GM12878 (cell line): Measurements from ENCODE around the gene DCC. TPM values are rescaled to one million over a fixed set of nuclear protein-coding genes. Genes with fewer than 3 reads are reported as not detected.

Source experiments
- ATAC-seq: fragments of 200-7000 bp; cut with Tn5 transposase; 3 replicates; pipeline ENCODE4 v1.9.1; 2020; ENCODE audit warnings: mild to moderate bottlenecking, moderate library complexity
- BruUV-seq: library from RNA; stranded (reverse); fragments of 400-500 nt; replicated peaks from 2 replicates; lab custom pipeline; 2021; lab: Mats Ljungman, UMichigan
- CTCF ChIA-PET: fragments of 300-600 bp; sonication (Branson Sonifier 250); formaldehyde crosslinking; extraction: SDS; loops from one replicate; lab custom pipeline; 2021; ENCODE audit warnings: inconsistent platforms; lab: Yijun Ruan, JAX
- POLR2A ChIA-PET: fragments of 350-600 bp; formaldehyde crosslinking; extraction: SDS; loops from one replicate; lab custom pipeline; 2021; ENCODE audit warnings: inconsistent platforms; lab: Charles Lee
- RAD21 ChIA-PET: fragments of 300-600 bp; sonication (Branson Sonifier 250); formaldehyde crosslinking; loops from one replicate; lab custom pipeline; 2023; ENCODE audit warnings: antibody characterized with exemption; ENCODE audit not compliant: unreplicated experiment; lab: Charles Lee
- SMC1A ChIA-PET: fragments of 300-600 bp; sonication (Branson Sonifier 250); formaldehyde crosslinking; loops from one replicate; lab custom pipeline; 2023; ENCODE audit not compliant: unreplicated experiment, uncharacterized antibody; lab: Charles Lee
- DNase-seq: peaks from one replicate; pipeline ENCODE4 v3.0.0-alpha.2; 2011; ENCODE audit warnings: low read depth, low spot score
- FAIRE-seq: peaks from 3 replicates; lab custom pipeline; 2011; peaks lifted over from hg19 to GRCh38; lab: Jason Lieb, UNC
- H2AFZ ChIP-seq: 2 replicates; pipeline ENCODE4 v1.6.0; 2011; ENCODE audit warnings: low read depth, low read length, control low read depth; ENCODE audit not compliant: control insufficient read depth
- H3K27ac ChIP-seq: 2 replicates; pipeline ENCODE4 v1.5.1; 2011; ENCODE audit warnings: control low read depth; ENCODE audit not compliant: control insufficient read depth, insufficient read depth
- H3K27me3 ChIP-seq, 2 experiments: replicated peaks in 1 of 2; 2 replicates each; pipeline versions ENCODE4 v1.6.0 to v1.6.1; 2011; ENCODE audit warnings: low read length in 1 of 2; ENCODE audit not compliant: control insufficient read depth in 2 of 2, insufficient read depth in 2 of 2
- H3K36me3 ChIP-seq, 2 experiments: 2 replicates each; pipeline ENCODE4 v1.5.1; 2011; ENCODE audit warnings: low read length in 1 of 2; ENCODE audit not compliant: control insufficient read depth in 2 of 2, insufficient read depth in 2 of 2
- H3K4me1 ChIP-seq: 2 replicates; pipeline ENCODE4 v1.6.1; 2011; ENCODE audit warnings: mild to moderate bottlenecking, low read length, moderate library complexity, mixed read lengths; ENCODE audit not compliant: control insufficient read depth, insufficient read depth
- H3K4me2 ChIP-seq: 2 replicates; pipeline ENCODE4 v1.6.0; 2011; ENCODE audit warnings: control low read depth; ENCODE audit not compliant: control insufficient read depth, insufficient read depth
- H3K4me3 ChIP-seq: fragments of 200-600 bp; sonication (generic); 2 replicates; pipeline ENCODE4 v1.5.1; 2016
- H3K79me2 ChIP-seq: 2 replicates; pipeline ENCODE4 v1.6.0; 2011; ENCODE audit warnings: low read length; ENCODE audit not compliant: control insufficient read depth, insufficient read depth
- H3K9ac ChIP-seq: 2 replicates; pipeline ENCODE4 v1.8.0; 2011; ENCODE audit warnings: low read length, control low read depth, mixed read lengths; ENCODE audit not compliant: control insufficient read depth, insufficient read depth
- H3K9me3 ChIP-seq: replicated peaks from 3 replicates; pipeline ENCODE4 v1.5.1; 2011; ENCODE audit warnings: mild to moderate bottlenecking, low read length; ENCODE audit not compliant: control insufficient read depth, insufficient read depth
- H4K20me1 ChIP-seq: 2 replicates; pipeline ENCODE4 v1.6.0; 2011; ENCODE audit not compliant: control insufficient read depth, insufficient read depth
- BRCA1 ChIP-seq: IDR thresholded peaks from 2 replicates; pipeline ENCODE4 v1.6.1; 2011; ENCODE audit warnings: low read depth, low read length, improper control_type of control experiment
- EED ChIP-seq: sonication (generic); IDR thresholded peaks from 2 replicates; pipeline ENCODE4 v1.6.1; 2016; ENCODE audit warnings: antibody characterized with exemption, low read depth
- NR2C1 ChIP-seq: fragments of 450-650 bp; IDR thresholded peaks from 2 replicates; pipeline ENCODE4 v1.6.1; 2017; ENCODE audit warnings: antibody characterized with exemption, mild to moderate bottlenecking, moderate library complexity
- SMC3 ChIP-seq: IDR thresholded peaks from 2 replicates; pipeline ENCODE4 v1.6.1; 2011; ENCODE audit warnings: low read length, improper control_type of control experiment, borderline replicate concordance
- TBL1XR1 ChIP-seq: IDR thresholded peaks from 2 replicates; pipeline ENCODE4 v1.6.1; 2012; ENCODE audit warnings: low read depth, low read length, improper control_type of control experiment
- YY1 ChIP-seq: IDR thresholded peaks from 2 replicates; pipeline ENCODE4 v1.6.1; 2011; ENCODE audit warnings: low read depth, mild to moderate bottlenecking, low read length
- WGBS: methylation state at CpG from one replicate; pipeline ENCODE4 v1.1.6; 2016; ENCODE audit warnings: low lambda C conversion rate; ENCODE audit not compliant: insufficient replicate concordance, insufficient coverage; ENCODE audit errors: missing lambda C conversion rate; 5-methylcytosine and 5-hydroxymethylcytosine counted together
- in situ Hi-C: fragments of 300-500 bp; cut with MboI; formaldehyde crosslinking; loops from 9 replicates; pipeline ENCODE4 v1.14.3; 2018; ENCODE audit warnings: mixed read lengths
- intact Hi-C: fragments of 100-400 bp; cut with micrococcal nuclease; formaldehyde crosslinking; loops from one replicate; pipeline ENCODE4 v1.14.2; 2022; ENCODE audit not compliant: unreplicated experiment
- polyA plus RNA-seq, 11 experiments: library from polyadenylated mRNA; depleted of rRNA in 4 of 11; unstranded in 6 of 11; stranded (reverse) in 5 of 11; fragments of >200 nt; fragmentation: Nextera tagmentation in 4 of 11; fragmentation: Illumina TruSeq in 1 of 11; extraction: Ambion mirVana in 4 of 11; extraction: Trizol in 1 of 11; gene quantifications; 1 replicate in 1 of 11; 2 replicates in 10 of 11; pipeline versions ENCODE4 v1.2.1 to v1.2.3, GENCODE V29; 2011 to 2016; ENCODE audit warnings: inconsistent platforms in 2 of 11, missing spikeins in 2 of 11, low read depth in 1 of 11
- total RNA-seq, 4 experiments: library from RNA; depleted of rRNA in 3 of 4; stranded (reverse); fragments of >200 nt in 3 of 4; fragmentation: Illumina TruSeq in 1 of 4; extraction: Trizol in 1 of 4; gene quantifications; 2 replicates each; pipeline versions ENCODE4 v1.2.1 to v1.2.3, GENCODE V29; 2013 to 2021
- TF ChIP-seq, protein P1 (sequence below): IDR thresholded peaks from 2 replicates; pipeline ENCODE4 v1.6.1; 2011; ENCODE audit warnings: borderline replicate concordance, low read depth, mild to moderate bottlenecking, moderate library complexity, low read length; ENCODE audit not compliant: insufficient read depth, poor library complexity, severe bottlenecking
- TF ChIP-seq, protein P2 (sequence below): fragments of 450-650 bp; IDR thresholded peaks from 2 replicates; pipeline ENCODE4 v1.6.1; 2017; ENCODE audit warnings: mild to moderate bottlenecking, moderate library complexity

Gene DCC
- total and polyA plus RNA-seq, 10 of the 15 experiments (the other 5 are each of a cell fraction or from before 2014, with no cell fraction given), result 0.01 TPM; not detected in 9

DNA sequence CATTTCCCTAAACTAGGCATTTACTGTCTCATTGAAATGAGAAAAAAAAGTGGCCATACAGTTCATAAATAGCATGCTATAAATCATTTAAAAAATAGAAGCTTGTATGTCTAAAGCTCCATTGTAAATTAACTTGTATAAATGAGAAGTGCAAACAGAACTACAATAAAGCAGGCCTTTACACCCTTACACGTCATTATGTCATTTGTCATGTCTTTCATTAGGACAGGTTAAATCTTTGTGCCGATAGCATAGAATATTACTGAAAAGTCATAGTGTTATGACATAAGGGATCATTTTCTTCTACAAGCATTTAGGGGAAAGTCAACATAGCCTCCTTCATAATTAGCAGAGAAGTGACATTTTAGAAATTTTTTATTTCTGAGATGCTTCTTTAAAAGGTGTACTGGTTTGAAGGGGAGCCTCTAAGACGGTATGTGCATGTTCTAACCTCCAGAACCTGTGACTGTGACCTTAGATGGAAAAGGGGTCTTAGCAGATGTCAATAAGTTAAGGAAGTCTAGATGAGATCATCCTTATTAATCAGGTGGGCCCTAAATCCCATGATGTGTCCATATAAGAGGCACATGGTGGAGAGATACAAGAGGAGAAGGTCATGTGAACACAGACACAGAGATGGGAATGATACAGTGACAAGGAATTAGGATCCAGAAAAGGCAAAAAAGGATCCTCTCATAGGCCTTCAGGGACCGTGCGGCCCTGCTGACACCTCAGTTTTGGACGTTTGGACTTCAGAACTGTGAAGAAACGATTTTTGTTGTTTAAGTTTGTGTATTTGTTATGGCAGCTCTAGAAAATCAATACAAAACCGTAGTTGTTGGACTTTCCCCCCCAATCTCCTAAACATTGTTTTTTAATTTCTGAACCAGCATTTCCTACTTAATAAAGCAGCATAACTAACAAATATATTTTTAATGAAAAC is 1020.8 kb downstream of the DCC start:
- RAD21 ChIA-PET, result no interaction called here
- 28% methylated on average over 8 of the region's 8 CpGs for WGBS

More for the DNA sequence above, 1020.8 kb downstream of the DCC start:
- Histone ChIP-seq H3K79me2 (no peaks in the 10 kb centered on the region), H3K27me3 (no peaks in the 10 kb centered on the region), H3K9ac (no peak overlapping the region), H3K9me3 (no peaks in the 10 kb centered on the region), H2AFZ (no peak overlapping the region), H3K4me2 (no peak overlapping the region), H3K27ac (no peak overlapping the region), H3K36me3 (no peaks in the 10 kb centered on the region), H4K20me1 (no peaks in the 10 kb centered on the region), H3K4me1 (no peaks in the 10 kb centered on the region), H3K4me3 (no peak overlapping the region)
- intact Hi-C loops, result no loop called here
- FAIRE-seq (no peak), DNase-seq (no peak), ATAC-seq (no peak)
- ChIA-PET SMC1A (no interaction called here), CTCF (no interaction called here), POLR2A (no interaction called here)
- TF ChIP-seq NR2C1, result no peak
- no peak for TF ChIP-seq TBL1XR1
- TF ChIP-seq, protein P1, sequence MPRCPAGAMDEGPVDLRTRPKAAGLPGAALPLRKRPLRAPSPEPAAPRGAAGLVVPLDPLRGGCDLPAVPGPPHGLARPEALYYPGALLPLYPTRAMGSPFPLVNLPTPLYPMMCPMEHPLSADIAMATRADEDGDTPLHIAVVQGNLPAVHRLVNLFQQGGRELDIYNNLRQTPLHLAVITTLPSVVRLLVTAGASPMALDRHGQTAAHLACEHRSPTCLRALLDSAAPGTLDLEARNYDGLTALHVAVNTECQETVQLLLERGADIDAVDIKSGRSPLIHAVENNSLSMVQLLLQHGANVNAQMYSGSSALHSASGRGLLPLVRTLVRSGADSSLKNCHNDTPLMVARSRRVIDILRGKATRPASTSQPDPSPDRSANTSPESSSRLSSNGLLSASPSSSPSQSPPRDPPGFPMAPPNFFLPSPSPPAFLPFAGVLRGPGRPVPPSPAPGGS, result no peak
- TF ChIP-seq BRCA1, result no peak
- no peak for TF ChIP-seq YY1
- TF ChIP-seq, protein P2, sequence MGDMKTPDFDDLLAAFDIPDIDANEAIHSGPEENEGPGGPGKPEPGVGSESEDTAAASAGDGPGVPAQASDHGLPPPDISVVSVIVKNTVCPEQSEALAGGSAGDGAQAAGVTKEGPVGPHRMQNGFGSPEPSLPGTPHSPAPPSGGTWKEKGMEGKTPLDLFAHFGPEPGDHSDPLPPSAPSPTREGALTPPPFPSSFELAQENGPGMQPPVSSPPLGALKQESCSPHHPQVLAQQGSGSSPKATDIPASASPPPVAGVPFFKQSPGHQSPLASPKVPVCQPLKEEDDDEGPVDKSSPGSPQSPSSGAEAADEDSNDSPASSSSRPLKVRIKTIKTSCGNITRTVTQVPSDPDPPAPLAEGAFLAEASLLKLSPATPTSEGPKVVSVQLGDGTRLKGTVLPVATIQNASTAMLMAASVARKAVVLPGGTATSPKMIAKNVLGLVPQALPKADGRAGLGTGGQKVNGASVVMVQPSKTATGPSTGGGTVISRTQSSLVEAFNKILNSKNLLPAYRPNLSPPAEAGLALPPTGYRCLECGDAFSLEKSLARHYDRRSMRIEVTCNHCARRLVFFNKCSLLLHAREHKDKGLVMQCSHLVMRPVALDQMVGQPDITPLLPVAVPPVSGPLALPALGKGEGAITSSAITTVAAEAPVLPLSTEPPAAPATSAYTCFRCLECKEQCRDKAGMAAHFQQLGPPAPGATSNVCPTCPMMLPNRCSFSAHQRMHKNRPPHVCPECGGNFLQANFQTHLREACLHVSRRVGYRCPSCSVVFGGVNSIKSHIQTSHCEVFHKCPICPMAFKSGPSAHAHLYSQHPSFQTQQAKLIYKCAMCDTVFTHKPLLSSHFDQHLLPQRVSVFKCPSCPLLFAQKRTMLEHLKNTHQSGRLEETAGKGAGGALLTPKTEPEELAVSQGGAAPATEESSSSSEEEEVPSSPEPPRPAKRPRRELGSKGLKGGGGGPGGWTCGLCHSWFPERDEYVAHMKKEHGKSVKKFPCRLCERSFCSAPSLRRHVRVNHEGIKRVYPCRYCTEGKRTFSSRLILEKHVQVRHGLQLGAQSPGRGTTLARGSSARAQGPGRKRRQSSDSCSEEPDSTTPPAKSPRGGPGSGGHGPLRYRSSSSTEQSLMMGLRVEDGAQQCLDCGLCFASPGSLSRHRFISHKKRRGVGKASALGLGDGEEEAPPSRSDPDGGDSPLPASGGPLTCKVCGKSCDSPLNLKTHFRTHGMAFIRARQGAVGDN, result no peak
- no peak for TF ChIP-seq EED
- TF ChIP-seq SMC3, result no peak
- in situ Hi-C loops, result no loop called here
- no TSS peak for BruUV-seq
